HCEC 1CT (cell line): ENCODE measurements around the gene EXTL1.

ENCODE experiments used
- DNase-seq: peaks from one replicate; pipeline ENCODE4 v3.0.0-alpha.2; 2017

The EXTL1 gene

DNA sequence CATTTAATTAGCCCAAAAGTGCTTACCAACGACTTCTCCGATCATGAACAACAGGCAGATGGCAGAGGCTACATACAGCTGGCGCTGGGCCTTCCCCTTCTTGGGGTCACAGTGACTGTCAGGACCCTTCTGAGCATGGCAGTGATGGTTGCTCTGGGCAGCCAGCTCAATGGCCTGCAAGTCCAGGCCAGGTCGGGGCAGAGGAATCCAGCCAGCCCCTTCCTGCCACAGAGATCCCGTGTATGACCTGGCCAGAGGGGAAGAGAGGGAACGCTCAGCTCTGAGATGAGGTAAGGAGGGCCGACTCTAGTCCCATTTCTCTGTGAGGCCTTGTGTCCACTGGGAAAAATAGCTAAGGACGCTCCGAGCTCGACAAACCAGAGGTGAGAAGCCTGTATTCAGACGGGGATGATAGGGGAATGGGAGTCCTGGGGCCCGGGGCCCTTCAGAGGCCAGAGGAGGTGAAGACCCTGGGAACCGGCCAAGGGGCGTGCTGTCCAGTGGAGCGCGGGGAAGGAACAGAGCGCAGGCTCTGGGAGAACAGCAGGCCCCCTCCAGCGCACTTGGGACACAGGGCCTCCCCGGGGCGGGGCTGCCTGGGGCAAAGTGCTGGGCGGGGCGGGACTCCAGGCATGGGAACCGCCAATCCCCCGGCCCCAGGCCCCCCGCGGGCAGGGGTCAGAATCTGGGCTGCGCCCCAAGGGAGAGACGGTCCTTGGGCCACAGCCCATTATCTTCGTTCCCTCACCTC is 23.6 kb downstream of the EXTL1 start:
- DNase-seq, result no peak

DNA sequence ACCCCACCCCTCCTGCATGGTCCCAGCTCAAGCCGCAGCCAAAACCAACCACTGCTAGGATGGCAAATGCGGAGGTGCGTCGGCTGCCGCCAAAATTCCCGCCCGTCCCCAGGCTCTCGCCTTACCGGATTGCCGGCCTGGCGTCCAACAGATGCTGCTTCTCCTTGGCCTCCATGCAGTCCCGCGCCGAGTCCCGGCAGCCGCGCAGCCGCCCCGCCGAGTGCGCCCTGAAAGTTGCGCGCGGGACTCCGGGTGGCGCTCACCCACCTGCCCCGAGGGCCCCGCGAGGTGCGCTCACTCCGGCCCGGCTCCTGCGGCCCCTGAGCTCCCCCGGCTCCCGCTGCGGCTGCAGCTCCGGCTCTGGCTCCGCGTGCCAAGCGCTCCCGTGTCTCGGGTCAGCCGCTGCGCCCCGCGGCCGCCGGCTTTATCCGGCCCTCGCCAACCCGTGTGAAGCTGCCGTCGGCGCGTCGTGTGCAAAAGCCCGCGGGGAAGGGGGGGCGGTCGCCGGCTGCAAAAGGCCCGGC is 24.2 kb downstream of the EXTL1 start, which contains the start of gene SLC30A2:
TSS of gene SLC30A2 (minus strand) at position 397 of the 524 bp plus-strand sequence. CDS start at position 175, 222 bp downstream.
- no peak for DNase-seq

DNA sequence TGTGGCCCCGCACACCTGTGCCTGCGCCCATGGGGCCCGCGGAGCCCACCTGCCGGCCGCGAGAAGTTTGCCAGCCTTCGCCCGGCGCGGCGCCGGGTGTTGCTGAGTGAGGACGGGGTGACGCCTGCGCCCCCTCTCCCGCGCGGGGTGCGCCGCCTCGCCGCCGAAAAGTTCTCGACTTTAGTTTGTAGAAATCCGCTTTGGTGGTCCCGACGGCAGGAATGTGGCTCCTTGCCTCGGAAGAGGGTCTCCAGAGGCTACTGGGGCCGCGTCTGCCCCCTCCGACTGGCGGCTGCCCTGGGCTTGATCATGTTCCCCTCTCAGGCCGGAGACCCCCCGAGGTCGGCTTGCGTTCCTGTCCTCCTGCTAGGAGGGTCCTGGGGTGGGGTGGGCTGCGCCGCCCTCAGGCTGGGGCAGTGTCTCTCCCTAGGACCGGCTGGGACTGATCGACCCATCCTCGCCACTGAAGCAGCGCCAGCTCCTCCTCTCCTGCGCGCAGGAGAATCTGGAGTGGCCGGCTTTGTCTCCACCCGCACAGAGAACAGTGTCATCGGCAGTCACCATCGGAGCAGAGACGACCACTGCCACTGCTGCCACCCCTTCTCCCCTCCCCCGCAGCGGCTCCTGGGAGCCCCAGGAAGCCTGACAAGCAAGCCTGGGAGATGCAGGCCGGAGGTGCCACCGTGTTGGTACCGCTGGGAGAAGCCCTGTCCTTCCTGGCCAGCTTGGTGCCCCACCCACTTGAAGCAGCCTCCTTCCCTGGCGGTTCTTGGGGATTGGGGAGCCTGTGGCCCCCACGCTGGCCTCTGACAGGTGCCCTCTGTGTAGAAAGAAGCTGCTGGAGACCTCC is 24.9 kb downstream of the EXTL1 start:
- DNase-seq, result no peak

DNA sequence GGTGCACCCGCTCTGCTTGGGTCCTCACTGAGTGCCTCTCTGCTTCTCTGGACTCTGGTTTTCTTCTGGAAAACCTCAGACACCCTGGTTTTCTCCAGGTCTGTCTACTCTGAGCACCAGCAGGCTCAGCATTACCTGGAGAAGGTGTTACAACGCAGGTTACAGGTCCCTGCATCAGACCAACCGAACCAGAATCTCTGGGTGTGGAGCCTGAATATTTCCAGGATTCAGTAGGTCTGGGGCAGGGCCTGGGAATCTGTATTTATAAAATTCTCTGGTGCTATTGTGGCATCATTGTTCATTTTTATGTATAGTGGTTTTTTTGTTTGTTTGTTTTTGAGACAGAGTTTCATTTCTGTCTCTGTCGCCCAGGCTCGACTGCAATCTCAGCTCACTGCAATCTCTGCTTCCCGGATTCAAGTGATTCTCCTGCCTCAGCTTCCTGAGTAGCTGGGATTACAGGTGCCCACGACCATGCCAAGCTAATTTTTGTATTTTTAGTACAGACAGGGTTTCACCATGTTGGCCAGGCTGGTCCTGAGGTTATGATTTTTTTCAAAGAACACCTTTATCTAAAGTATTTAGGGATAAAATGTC is 25.8 kb downstream of the EXTL1 start:
- no peak for DNase-seq

DNA sequence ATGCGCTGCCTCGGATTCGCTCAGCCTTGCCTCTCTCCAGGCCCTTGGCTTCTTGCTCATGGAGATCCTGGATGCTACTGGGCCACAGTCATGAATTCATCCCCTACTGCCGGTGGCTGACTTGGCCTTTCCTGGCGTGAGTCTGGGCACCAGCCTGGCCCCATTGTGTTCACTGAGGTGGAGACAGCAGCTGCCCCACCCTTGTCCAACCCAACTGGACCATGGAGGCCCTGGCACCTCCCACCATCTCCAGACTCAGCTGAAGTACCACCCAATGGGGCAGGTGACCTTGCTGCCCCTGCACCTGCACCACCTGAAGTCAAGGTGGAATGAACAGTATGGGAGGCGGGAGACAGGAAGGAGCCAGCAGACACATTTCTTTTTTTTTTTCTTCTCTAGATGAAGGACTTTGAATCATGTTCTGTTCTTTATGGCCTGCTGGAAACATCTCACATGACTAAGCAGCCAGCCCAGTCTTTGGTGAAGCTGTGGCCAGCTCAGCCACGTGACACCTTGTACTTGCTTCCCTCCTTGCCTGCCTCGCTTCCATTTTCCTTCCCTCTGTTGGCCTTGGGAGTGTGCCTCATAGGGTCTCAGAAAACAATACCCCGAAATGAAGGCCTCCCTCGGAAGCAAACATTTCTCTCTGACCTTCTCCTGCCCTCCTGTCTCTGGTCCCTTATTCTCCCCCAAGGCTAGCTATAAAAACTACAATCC is 28.1 kb downstream of the EXTL1 start:
- DNase-seq, result no peak

DNA sequence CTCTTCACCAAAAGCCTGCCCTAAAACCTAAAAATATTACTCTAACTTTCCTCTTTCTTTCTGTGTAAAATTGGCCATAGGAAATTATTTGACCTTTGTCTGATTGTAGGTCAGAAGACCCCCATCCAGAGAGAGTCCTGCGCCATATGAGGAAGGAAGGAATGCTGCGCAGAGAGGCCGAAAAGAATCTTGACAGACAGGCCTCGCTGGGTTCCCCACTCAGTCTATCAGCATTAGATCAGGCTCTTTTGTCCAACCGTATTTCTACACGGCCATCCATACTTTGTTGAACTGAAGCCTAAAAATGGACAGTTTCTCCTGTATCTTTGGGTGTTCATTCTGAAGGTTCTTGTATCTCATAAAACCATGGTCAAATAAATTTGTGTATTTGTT is 28.7 kb downstream of the EXTL1 start:
- DNase-seq, result no peak

DNA sequence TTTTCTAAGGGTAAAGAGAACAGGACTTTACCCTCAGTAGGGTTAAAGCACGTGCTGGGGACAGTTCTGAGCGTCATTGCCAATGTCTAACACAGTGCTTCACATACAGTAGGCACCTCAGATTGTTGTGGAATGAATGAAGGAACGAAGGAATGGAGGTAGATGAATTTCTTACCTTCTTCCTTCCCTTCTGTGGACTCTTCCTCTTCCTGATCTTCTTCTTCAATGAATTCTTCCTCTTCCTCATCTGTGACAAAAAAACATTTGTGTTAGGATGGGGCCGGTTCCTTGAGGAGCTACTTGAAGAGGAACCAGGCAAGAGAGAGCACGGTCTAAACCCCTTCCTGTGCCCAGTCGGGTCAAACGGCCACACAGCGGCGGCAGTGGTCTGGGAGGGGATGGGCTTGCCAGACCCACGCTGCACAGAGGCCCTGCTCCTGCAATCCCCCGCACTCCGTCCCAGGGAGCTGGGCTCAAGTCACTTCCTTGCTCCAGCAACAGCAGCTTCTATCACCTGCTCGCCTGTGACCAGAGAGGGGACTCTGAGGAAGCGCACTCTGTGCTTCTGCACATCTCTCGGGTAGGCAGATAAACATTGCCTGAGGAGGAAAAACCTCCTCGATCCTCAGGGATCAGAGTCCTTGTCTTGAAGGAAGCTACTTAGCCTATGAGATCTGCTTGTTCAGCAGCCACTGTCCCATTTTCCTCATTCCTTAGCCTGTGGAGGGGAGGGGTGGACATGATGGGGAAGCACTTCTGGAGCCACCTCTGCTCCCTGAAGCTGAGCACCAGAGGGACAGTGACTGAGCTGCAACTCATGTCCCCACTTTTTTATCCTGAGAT is 32.4 kb downstream of the EXTL1 start:
- DNase-seq, result no peak

DNA sequence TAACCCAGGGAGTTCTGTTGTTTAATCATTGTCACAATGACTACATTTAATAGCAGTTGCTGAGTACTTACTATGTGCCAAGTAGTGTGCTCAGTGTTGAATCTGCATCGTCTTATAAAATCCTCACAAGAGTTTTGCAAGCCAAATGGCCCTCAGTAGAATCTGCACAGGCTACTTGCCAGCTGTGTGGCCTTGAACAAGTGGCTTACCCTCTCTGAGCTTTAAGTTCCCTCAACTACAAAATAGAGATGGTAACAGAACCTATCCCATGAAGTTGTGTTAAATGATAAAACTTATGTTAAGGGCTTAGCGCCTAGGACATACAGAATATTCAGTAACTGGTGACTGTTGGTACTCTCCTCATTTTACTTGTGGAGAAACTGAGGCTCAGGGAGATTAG is 33.5 kb downstream of the EXTL1 start:
- DNase-seq, result no peak

DNA sequence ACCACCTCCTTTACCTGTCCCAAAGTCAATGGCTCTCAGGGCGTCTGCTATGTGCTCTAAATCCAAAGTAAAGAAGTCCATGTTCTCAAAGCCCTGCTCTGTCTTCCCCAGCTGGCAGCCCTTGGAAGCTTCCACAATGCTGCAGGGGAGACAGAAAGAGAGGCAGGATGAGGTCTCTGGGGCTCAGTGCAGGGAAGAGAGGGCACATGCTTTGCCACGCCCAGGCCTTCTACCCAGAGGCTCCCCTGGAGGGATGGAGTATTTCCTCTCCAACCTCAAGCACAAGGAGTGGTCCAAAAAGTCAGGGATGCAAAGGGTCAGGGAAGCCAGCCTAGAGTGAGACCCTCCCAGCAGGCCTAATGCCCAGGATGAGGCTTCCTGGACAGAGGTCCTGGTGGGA is 35.6 kb downstream of the EXTL1 start:
- DNase-seq, result no peak

DNA sequence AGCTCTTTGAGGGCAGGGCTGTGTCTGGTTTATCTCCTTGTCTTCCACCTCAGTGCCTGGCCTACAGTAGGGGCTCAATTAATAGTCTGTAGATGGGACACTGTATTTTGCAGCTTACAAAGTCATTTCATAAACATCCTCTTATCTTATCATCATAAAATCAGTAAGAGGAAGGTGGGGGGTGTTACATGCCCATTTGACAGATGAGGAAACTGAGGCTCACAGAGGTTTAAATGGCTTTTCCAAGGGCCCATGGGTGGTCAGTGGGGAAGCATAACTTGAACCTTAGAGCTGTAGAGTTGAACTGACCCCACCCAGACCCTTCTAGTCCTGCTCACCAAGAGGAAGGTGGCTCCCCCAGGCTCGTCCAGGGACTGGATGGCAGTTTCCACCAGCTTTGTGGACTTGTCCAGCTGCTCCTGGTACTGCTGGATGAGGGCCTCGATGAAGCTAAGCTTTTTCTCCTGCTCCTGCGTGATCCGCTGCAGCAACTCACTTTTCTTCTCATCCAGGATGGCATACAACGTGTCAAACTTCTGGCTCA is 36.5 kb downstream of the EXTL1 start:
- DNase-seq, result no peak

DNA sequence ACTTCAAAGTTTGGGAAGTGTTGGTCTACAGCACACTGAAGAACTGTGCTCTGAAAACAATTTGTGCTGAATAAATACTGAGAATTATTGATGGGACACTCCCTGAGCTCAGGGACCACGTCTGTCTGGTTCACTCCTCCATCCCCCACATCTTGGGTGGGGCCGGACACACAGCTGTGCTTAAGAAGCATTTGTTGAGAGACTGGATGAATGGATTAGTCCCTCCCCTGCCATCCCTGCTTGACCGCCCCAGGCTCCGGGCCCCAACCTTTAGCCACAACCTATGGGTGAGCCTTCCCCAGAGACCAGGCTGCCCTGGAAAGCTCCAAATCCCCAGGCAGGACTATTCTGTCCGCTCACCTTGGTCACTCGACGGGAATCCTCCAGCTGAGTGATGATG is 38.3 kb downstream of the EXTL1 start:
- DNase-seq, result no peak

DNA sequence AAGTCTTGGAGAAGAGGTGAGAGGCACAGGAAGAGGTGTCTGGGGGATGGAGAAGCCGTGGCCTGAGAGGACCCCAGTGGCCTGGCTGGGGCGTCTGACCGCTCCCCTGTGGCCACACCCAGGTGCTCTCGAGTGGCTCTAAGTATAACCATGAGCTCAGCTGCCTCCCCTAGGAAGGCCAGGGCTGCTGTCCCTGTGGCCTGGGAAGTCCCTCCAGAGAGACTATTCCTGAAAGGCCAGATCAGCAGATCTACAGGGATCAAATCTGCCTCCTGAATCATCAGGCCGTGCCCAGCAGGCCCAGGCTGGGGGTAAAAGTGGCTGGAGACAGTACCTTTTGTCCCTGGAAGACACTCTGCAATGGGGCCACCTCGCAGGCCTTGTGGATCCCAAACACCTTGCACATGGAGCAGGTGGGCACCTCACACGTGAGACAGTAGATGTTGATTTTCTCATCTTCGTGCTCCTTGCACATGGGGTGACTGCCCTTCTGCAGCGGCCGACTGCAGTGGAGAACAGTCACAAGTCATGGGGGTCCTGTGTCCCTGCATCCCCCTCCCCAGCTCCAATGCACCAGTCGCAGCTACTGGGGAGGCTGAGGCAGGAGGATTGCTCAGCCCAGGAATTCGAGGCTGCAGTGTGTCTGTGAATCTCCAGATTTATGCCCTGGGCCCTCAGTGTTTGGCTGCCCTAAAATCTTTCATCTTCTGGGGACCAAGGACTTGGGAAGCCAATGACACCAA is 39.4 kb downstream of the EXTL1 start:
- DNase-seq, result no peak

DNA sequence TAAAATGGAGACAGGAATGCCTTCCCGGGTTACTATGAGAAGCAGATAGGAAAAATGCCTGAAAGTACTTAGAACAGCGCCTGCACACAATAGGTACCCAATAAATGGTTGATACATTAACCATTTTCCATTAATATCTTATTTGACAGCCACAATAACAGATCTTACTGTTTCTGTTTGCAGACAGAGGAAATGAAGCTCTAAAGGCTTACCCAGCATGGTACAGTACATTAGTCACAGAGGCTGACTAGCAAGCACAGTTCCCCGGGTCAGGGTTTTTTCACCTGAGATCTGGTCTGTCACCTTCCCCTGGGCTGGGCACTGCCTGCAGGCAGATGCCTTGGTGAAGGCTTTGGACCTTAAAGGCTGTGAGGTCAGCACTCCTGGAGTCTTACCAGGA is 43.0 kb downstream of the EXTL1 start:
- no peak for DNase-seq

DNA sequence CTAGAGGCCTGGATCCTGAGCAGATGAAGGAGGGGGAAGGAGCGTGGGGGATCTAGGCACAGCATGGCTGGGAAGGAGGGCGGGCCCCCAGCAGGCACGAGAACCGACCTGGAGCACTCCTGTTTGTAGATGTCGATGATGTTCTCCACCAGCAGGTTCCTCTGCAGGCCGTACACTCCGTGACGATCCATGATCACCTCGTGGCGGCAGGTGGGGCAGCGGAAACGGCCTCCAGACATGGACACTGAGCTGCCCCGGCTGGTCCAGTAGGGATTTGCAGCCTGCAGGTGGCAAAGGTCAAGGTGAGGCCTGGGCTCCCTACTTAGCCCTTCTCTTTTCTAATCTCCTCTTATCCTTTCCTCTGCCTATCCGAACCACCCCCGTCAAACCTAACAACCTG is 44.6 kb downstream of the EXTL1 start:
- DNase-seq, result no peak

DNA sequence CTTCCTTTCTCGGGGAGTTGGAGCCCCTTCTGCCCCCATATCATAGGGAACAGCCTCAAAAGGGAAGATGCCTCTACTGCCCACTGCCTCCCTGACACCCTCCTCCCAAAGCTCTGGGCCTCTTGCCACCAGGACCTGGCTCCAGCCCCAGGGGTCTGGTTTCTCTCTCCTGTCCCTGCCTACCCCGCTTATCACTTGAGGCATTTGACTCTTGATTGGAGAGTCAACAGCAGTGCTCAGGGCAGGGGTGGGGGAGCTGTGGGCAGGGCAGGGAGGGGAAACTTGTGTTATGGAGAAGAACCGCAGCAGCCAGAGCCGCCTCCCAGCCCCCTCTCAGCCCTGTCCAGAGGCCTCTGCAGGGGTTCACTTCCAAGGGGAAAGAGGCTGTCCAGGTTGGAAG is 45.3 kb downstream of the EXTL1 start:
- no peak for DNase-seq

DNA sequence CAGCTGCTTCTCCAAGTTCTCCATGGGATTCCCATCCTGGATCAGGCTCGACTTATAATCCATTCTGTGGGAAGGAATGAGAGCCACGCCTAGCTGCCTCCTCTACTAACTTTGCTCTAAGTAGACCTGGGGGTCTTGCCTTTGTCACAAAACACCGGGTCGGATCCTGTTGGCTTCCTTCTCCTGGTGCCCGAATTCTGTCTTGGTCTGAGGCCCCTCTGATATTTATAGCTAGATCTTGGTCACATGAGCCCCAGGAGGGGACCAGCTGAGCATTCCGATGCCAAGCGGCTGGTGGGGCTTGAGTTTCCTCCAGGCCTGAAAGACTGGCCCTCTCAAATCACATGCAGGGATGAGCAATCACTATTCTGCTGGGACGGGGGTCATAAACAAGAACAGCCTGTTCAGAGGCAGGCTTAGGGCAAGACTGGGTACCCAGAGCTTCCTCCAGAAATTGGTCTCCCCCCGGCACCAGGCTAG is 45.9 kb downstream of the EXTL1 start, which contains the start of gene TRIM63:
TSS of gene TRIM63 (minus strand) at position 199 of the 480 bp plus-strand sequence. CDS start at position 63, 136 bp downstream.
- DNase-seq, result no peak

DNA sequence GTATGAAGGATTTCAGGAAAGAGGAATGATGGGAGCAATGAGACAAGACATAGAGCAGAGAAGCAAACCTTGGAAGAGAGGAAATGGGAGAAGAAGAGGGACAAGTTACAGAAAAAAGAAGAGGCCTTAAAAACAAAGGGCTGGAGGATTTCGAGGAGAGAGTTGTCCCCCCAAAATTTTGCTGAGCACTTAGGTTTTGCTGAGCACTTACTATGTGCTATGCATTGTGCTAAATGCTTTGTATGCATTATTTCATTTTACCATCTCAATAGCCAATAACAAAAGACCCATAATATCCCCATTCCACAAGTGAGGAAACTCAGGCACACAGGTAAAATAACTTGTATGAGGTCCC is 48.3 kb downstream of the EXTL1 start:
- no peak for DNase-seq

DNA sequence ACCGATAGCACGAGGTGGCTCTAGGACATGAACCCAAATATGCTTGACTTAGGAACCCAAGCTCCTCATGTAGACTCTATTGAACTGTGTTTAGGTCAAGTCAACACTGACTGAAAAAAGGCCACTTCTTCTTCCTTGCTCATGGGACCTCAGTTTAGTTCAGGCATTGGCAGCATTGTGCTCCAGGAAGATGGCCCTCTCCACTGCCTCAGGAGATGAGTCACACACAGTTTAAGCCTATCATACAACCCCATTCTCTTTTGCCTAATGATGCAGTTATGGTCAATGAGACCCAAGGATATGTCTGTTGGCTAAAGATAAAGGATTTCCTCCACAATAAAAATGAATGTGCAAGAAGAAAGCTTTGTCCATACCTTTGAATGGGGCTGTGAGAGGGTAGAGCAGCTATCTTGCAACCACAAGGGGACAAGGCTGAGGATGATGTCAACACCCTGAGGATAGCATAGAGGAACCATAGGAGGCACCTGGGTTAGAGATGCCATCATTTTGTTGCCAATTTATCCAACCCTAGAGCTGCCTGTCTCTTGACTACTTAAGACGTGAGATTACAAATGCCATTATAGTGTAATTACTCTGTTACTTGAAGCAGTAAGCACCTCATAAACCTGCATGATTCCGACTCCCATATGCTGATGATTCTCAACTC is 48.9 kb downstream of the EXTL1 start:
- no peak for DNase-seq

DNA sequence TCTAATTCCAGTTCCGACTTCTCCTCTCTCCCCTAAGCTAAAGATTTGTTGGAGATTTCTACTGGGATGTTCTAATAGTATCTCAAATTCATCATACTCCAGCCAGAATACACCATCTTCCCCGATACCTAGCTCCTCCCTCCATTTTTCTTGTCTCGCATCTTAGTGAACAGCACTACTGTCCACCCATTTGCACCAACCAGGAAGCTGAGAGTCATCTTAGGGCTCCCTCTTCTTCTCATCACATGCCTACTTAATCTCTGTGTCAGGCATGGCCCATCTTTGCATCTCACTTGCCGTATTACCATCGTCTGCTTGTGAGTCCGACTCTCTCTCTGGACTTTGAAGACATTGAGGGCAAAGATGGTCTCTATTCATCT is 49.4 kb downstream of the EXTL1 start:
- DNase-seq, result no peak

DNA sequence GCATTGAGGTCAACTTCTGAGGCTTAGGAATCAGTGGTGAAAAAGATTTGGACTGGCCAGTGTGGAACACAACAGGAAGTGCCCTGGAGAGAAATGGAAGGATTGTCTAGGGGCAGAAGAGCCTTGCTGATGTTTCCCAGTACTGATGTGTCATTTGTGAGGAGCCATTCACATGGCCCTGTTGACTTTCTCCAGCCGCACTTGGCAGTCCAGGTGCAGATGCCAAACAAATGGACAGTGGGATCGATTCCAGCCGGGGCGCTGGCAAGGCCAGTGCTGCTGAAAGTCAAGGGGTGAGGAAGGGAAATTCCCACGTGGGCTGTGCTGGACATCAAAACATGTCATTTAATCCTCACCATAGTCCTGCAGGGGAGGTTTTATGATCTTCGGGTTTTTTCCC is 50.7 kb downstream of the EXTL1 start:
- no peak for DNase-seq
